Measurements from ENCODE around the gene RNFT2.

Gene RNFT2

GRCh38 chr12:116879509-116880212, 141.5 kb downstream of the RNFT2 start (continued):
- no peak for TF ChIP-seq ZNF677 (tag by site-specific recombination; IDR thresholded peaks at IDR 0.05)
- TF ChIP-seq, protein P1, sequence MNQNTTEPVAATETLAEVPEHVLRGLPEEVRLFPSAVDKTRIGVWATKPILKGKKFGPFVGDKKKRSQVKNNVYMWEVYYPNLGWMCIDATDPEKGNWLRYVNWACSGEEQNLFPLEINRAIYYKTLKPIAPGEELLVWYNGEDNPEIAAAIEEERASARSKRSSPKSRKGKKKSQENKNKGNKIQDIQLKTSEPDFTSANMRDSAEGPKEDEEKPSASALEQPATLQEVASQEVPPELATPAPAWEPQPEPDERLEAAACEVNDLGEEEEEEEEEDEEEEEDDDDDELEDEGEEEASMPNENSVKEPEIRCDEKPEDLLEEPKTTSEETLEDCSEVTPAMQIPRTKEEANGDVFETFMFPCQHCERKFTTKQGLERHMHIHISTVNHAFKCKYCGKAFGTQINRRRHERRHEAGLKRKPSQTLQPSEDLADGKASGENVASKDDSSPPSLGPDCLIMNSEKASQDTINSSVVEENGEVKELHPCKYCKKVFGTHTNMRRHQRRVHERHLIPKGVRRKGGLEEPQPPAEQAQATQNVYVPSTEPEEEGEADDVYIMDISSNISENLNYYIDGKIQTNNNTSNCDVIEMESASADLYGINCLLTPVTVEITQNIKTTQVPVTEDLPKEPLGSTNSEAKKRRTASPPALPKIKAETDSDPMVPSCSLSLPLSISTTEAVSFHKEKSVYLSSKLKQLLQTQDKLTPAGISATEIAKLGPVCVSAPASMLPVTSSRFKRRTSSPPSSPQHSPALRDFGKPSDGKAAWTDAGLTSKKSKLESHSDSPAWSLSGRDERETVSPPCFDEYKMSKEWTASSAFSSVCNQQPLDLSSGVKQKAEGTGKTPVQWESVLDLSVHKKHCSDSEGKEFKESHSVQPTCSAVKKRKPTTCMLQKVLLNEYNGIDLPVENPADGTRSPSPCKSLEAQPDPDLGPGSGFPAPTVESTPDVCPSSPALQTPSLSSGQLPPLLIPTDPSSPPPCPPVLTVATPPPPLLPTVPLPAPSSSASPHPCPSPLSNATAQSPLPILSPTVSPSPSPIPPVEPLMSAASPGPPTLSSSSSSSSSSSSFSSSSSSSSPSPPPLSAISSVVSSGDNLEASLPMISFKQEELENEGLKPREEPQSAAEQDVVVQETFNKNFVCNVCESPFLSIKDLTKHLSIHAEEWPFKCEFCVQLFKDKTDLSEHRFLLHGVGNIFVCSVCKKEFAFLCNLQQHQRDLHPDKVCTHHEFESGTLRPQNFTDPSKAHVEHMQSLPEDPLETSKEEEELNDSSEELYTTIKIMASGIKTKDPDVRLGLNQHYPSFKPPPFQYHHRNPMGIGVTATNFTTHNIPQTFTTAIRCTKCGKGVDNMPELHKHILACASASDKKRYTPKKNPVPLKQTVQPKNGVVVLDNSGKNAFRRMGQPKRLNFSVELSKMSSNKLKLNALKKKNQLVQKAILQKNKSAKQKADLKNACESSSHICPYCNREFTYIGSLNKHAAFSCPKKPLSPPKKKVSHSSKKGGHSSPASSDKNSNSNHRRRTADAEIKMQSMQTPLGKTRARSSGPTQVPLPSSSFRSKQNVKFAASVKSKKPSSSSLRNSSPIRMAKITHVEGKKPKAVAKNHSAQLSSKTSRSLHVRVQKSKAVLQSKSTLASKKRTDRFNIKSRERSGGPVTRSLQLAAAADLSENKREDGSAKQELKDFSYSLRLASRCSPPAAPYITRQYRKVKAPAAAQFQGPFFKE (tag by site-specific recombination; IDR thresholded peaks at IDR 0.05; ENCODE audit: borderline replicate concordance) = no peak
- TF ChIP-seq ZNF560 (tag by site-specific recombination; IDR thresholded peaks at IDR 0.05; ENCODE audit: borderline replicate concordance) = no peak
- TF ChIP-seq GLIS1 (tag by site-specific recombination; IDR thresholded peaks at IDR 0.05) = peak; percentile 70
- TF ChIP-seq HOXC10 (CRISPR knock-in tag; IDR thresholded peaks at IDR 0.05) = no peak
- TF ChIP-seq, protein P2, sequence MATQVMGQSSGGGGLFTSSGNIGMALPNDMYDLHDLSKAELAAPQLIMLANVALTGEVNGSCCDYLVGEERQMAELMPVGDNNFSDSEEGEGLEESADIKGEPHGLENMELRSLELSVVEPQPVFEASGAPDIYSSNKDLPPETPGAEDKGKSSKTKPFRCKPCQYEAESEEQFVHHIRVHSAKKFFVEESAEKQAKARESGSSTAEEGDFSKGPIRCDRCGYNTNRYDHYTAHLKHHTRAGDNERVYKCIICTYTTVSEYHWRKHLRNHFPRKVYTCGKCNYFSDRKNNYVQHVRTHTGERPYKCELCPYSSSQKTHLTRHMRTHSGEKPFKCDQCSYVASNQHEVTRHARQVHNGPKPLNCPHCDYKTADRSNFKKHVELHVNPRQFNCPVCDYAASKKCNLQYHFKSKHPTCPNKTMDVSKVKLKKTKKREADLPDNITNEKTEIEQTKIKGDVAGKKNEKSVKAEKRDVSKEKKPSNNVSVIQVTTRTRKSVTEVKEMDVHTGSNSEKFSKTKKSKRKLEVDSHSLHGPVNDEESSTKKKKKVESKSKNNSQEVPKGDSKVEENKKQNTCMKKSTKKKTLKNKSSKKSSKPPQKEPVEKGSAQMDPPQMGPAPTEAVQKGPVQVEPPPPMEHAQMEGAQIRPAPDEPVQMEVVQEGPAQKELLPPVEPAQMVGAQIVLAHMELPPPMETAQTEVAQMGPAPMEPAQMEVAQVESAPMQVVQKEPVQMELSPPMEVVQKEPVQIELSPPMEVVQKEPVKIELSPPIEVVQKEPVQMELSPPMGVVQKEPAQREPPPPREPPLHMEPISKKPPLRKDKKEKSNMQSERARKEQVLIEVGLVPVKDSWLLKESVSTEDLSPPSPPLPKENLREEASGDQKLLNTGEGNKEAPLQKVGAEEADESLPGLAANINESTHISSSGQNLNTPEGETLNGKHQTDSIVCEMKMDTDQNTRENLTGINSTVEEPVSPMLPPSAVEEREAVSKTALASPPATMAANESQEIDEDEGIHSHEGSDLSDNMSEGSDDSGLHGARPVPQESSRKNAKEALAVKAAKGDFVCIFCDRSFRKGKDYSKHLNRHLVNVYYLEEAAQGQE (tag by site-specific recombination; IDR thresholded peaks at IDR 0.05) = no peak
- peak; percentile 47 for TF ChIP-seq KLF9 (tag by site-specific recombination; IDR thresholded peaks at IDR 0.05; ENCODE audit: low read depth)
- TF ChIP-seq ZNF354C (tag by site-specific recombination; IDR thresholded peaks at IDR 0.05; ENCODE audit: borderline replicate concordance, low read depth) = no peak
- no peak for TF ChIP-seq ZNF157 (tag by site-specific recombination; IDR thresholded peaks at IDR 0.05)
- no peak for TF ChIP-seq ZNF529 (tag by site-specific recombination; IDR thresholded peaks at IDR 0.05; ENCODE audit: insufficient replicate concordance)

DNA sequence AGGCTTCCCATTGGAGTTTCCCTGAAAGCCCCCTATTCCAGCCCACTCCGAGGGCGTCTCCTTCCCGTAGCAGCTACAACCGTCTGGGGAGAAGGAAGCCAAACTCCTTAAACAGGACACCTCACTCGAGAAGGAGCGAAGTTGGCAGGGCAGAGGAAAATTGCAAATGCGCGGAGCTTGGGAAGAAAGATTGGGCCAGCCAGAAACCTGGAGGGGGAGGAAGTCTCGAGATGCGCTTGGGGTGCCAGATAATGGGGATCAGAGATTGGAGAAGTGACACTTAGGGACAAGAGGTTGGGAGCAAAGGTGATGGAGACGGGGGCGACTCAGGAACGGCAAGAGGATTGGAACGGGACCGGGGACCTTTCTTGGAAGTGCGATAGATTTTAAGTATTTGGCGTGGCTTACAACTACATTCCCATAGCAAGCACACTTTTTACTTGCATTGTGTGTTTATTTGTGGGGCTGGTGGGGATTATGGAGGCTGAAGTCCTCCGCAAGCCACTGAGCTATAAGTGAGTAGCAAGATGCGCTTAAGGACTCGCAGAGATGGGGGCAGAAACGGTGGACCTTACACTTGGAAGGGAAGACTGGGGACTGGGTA, 142.2 kb downstream of the RNFT2 start:
- H3K4me1 ChIP-seq (ENCODE audit: control insufficient read depth, insufficient read depth, low read length) = peaks cover 10% of the 10 kb centered on the region
- peak overlapping the region; percentile 84; the same call in 1 of the 2 replicates for H3K27ac ChIP-seq (ENCODE audit: extremely low read depth, low read depth, low read length)
- H3K36me3 ChIP-seq (ENCODE audit: control insufficient read depth in 2 of 2, insufficient read depth in 1 of 2, low read length in 2 of 2) = no peaks in the 10 kb centered on the region; a peak in 1 of 3 replicates
- H3K4me3 ChIP-seq (ENCODE audit: low read depth, low read length) = peak overlapping the region; percentile 49
- CTCF ChIA-PET = interaction anchor here (0.6 to 2.7 kb wide), 7 partner anchors 16 to 177 kb away, joined by 3 to 31 read pairs (median 3); no protein-coding TSS in a partner anchor
- H3K9me3 ChIP-seq (ENCODE audit: control insufficient read depth, insufficient read depth, low read depth, low read length) = no peaks in the 10 kb centered on the region
- POLR2A ChIA-PET = interaction anchor here (1.4 to 1.7 kb wide), 3 partner anchors 17 to 142 kb away, joined by 3 to 7 read pairs (median 5); partner anchors contain the start of genes RNFT2 and SPRING1
- TF ChIP-seq WT1 (tag by site-specific recombination; IDR thresholded peaks at IDR 0.05) (no peak), ZNF704 (tag by site-specific recombination; IDR thresholded peaks at IDR 0.05) (no peak), ZNF23 (tag by site-specific recombination; IDR thresholded peaks at IDR 0.05; ENCODE audit: borderline replicate concordance) (no peak), ZNF132 (tag by site-specific recombination; IDR thresholded peaks at IDR 0.05; ENCODE audit: borderline replicate concordance) (no peak), ZNF610 (tag by site-specific recombination; IDR thresholded peaks at IDR 0.05; ENCODE audit: borderline replicate concordance) (no peak), ZNF248 (tag by site-specific recombination; IDR thresholded peaks at IDR 0.05) (no peak), ZNF623 (tag by site-specific recombination; IDR thresholded peaks at IDR 0.05) (no peak), ZNF548 (tag by site-specific recombination; IDR thresholded peaks at IDR 0.05) (no peak), OSR2 (tag by site-specific recombination; IDR thresholded peaks at IDR 0.05) (no peak), ZNF292 (tag by site-specific recombination; IDR thresholded peaks at IDR 0.05; ENCODE audit: borderline replicate concordance, low read depth) (no peak), GLI2 (tag by site-specific recombination; IDR thresholded peaks at IDR 0.05; ENCODE audit: borderline replicate concordance, low read depth) (no peak)
- TF ChIP-seq, protein P3, sequence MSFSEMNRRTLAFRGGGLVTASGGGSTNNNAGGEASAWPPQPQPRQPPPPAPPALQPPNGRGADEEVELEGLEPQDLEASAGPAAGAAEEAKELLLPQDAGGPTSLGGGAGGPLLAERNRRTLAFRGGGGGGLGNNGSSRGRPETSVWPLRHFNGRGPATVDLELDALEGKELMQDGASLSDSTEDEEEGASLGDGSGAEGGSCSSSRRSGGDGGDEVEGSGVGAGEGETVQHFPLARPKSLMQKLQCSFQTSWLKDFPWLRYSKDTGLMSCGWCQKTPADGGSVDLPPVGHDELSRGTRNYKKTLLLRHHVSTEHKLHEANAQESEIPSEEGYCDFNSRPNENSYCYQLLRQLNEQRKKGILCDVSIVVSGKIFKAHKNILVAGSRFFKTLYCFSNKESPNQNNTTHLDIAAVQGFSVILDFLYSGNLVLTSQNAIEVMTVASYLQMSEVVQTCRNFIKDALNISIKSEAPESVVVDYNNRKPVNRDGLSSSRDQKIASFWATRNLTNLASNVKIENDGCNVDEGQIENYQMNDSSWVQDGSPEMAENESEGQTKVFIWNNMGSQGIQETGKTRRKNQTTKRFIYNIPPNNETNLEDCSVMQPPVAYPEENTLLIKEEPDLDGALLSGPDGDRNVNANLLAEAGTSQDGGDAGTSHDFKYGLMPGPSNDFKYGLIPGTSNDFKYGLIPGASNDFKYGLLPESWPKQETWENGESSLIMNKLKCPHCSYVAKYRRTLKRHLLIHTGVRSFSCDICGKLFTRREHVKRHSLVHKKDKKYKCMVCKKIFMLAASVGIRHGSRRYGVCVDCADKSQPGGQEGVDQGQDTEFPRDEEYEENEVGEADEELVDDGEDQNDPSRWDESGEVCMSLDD (tag by site-specific recombination; IDR thresholded peaks at IDR 0.05) = no peak; the same call in 1 of the 2 replicates
